NCI-H524 (cell line): Measurements from ENCODE around the gene BICD1.
"Not testable (repeated sequence)": the region's sequence is repeated elsewhere in the genome, so short reads cannot be mapped to it uniquely, and the experiment has no call there.

ENCODE experiments used
- DNase-seq, 2 experiments: peaks; one replicate each; lab custom pipeline; 2025; lab: John Stamatoyannopoulos, UW

Gene BICD1

DNA sequence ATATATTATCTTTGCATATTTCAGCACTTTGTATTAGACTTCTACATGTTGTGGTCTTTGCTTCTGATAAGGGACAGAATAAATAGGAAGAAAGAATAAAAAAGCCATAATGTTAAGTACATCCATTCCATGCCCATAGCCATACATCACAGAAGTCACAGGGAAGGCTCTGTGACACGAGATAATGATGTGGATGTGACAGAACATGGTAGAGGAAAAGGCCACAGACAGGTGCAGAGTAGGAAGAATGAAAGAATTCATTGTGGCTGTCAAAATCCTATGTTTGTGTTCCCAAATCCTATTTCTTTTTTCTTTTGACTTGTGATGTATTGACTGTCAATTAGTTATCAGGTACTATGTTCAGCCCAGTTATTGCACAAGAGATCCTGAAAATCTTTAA, 38.4 kb downstream of the BICD1 start:
- DNase-seq, result no peak

- DNase-seq, result no peak
Measured at GRCh38 chr12:32146074-32146873, 39.6 kb downstream of the BICD1 start.

- no peak for DNase-seq
Measured at GRCh38 chr12:32148372-32148771, 41.7 kb downstream of the BICD1 start.

DNA sequence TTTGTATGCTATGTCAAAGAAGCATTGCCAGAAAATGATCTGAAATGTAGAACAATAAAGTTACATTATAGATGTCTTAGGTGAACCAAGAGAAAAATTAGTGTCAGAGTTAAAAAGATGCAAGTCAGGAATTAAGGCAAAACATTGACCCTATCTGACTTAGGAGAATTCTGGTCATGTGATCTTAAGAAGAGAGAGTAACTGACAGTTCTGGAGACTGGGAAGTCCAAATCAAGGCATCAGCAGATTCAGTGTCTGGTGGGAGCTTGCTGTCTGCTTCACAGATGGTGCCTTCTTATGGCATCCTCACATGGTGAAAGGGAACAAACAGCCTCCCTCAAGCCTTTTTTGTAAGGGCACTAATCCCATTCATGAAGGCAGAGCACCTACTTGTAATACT, 42.8 kb downstream of the BICD1 start:
- peak in 1 of 2 experiments; percentile 31 for DNase-seq

GRCh38 chr12:32151086-32151485, 44.4 kb downstream of the BICD1 start:
- DNase-seq, result peak; percentile 9 to 73

GRCh38 chr12:32151552-32151951, 44.9 kb downstream of the BICD1 start:
- no peak for DNase-seq

DNA sequence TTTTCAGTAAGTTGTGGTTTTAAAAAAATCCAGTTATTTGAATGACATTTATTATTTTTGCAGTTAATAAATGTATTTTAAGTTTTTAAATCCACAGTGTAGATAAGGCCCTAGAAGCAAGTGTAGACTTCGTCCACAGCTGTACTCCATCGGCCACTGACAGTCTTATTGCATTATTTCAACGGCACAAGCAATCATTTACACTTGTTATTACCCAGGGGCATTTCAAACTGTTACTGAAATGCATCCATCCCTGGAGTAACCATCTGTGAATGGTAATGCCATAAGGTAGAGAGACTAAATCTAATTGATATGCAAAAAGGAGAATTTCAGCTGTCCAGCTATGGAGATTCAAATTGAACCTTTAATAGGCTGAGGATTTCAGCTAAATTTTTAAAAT, 48.4 kb downstream of the BICD1 start:
- peak; percentile 71 to 93 for DNase-seq

- DNase-seq, result peak; percentile 86 to 88
Measured at GRCh38 chr12:32155961-32156529, 49.4 kb downstream of the BICD1 start.

DNA sequence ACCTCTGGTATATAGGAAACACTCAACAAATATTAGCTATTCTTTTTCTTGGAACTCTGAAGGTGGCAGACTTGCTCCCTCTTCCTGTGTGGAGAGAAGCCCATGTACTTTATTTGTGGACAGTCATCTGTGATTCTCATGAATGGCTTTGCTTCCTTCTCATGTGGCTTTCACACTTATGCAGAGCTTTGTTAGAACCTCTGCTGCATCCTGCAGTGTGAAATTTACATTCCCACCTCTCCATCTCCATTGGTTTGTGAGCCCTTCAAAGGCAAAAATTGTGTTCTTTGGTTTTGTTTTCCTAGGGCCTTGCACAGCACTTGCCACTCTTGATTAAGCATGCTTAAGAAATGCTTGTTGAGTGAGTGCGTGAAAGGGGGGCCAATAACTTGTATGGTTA, 51.9 kb downstream of the BICD1 start:
- no peak for DNase-seq

DNA sequence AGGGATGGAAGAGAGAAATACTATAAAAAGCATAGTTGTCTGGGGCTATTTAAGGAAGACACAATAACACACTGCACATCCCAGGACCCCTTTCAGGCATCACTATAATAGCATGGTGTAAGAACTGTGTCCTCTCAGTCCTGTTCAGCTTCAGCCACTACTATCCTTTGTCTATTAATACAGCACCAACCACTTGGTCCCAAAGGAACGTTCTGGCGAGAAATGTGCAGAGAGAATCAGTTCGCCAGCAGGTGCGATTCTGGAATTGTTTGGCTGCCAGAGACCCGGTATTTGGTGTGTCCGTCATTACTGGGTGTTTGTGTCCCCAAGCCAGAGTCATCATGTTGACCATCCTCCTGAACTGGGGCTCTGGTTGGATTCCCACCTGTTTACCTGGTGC, 52.7 kb downstream of the BICD1 start:
- DNase-seq, result no peak

DNA sequence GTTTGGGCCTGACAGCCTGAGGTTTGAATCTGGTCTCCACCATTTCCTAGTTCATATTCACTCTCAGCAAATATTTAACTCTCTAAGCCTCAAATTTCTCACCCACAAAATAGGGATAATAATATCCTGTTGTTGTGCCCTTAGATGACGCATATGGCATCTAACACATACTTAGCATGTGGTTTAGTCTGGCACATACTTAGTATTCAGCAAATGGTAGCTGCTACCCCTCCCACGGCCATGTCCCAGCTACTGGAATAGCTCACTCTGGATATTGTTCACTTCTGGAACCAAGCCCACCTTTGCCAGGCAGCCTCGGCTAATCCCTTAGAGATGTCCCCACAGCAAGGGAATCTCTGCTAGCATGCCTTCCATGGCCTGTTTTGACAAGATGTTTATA, 53.3 kb downstream of the BICD1 start:
- no peak for DNase-seq

GRCh38 chr12:32161058-32161457, 54.4 kb downstream of the BICD1 start:
- no peak for DNase-seq

DNA sequence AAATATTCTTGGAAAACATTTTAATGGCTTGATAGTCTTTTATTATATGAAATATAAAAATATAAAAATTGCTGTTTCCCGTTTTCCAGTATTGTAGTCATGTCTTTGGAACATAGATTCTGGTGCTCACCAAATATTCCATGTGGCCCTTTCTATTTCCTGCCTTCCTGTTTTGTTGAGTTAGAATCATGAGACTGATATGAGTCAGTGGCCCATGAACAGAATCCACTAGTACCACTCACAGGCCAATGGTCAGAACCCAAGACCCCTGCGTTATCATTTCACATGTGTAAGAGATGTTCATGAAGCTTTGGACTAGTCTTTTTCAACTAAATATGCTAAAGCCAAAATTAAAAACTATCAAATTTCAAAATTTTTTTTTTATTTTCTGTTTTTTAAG, 56.9 kb downstream of the BICD1 start:
- no peak for DNase-seq

GRCh38 chr12:32166510-32166909, 59.9 kb downstream of the BICD1 start:
- DNase-seq, result peak in 1 of 2 experiments; percentile 5

DNA sequence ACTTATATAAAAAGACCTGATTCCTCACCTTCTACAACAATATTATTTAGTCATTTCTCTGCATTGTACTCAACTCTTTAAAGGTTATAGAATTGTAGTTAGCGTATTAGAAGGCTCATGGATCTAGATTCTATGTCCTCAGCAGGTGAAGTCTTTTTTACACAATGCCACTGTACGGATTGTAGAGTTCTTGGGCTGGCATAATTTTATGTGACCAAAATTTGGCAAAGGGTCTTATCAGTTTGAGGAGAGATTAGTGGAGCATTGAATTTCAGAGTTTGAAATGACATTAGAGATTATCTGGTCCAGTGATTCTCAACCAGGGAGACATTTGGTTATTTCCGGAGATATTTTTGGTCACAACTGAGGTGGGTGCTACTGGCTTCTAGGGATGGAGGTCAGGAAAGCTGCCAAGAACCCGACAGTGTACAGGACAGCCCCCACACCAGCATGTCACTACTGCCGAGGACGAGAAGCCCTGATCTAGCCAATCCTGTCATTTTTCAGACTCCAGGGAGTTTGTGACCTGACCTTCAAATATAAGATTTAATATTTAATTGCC, 63.9 kb downstream of the BICD1 start:
- no peak for DNase-seq

DNA sequence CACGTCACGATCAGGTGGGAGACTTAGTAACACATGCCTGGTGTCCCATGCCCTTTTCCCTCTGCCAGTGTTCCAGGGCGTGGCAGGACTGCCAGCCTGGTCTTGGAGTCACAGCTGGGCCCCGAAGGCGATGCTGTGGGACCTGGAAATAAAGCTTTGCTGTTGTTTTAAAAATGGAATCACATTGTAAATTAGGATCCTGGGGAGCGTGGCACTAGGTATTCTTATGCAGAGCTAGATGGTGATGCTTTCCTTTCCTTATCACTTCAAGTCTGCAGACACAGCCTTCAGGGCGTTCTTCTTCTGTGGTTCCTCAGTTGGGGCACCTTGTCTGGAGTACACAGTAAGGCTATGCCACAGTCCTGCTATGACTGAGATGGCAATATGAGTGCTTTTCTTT, 64.6 kb downstream of the BICD1 start:
- no peak for DNase-seq

GRCh38 chr12:32176606-32177005, 70.0 kb downstream of the BICD1 start:
- no peak for DNase-seq

DNA sequence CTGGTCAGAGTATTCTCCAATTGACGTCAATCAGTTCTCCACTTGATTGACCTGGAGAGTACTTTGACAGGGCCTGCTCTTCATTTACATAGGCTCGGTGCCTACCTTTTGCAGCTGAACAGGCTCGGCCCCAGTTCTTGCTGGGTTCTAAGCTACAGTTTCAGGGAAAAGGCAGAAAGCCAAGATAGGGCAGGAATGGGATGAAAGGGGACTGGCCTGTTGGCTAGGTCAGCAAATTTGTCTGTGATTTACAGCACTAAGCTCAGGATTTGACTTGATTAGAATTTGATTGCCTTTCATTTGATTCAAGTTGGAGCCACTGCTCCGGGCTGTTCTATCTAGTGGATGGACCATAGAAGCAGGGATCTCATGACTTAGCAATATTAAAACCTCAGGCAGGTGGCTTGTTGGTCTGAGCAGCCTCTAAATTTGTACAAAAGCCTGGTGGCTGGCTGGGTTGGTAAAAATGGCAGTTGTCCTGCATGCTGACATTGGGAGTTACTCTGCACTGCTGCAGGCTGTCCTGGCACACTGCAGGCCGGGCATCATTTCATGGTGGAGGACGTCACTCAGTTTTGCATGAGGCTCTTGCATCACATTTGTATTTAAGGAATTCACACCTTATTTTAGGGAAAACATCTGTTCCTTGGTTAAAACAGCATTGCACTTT, 71.8 kb downstream of the BICD1 start:
- DNase-seq, result peak in 1 of 2 experiments; percentile 36

GRCh38 chr12:32179011-32179395, 72.4 kb downstream of the BICD1 start:
- DNase-seq, result peak in 1 of 2 experiments; percentile 40

DNA sequence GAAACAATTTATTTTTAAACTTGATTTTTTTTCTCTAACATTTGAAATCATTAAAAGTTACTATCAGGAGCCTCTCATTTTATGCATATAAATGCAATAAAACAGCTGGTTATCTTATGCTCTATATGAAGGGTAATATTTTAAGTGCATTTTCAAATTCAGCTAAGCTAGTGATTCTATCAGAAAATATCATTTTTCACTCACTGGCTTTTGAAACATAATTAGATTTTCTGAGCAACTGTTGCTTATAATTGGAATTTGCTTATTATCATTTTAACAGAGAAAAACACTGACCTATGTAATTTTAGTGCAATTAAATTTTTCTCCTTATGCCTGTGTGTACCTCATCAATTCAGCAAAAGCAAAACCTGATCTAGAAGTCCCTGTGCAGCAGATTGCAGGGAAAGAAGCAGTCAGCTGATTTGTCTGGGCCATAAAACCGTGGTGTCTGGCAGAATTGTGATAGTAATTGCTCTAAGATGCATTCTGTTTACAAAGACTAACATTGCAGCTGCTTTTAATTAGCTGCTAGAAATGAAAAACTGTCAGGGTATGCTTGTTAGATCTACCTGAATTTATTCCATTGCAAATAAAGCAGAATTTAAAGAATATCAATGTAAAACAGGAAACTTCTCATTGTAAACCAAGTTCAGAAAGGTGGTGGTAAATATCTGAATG, 75.0 kb downstream of the BICD1 start:
- DNase-seq, result peak in 1 of 2 experiments; percentile 28

DNA sequence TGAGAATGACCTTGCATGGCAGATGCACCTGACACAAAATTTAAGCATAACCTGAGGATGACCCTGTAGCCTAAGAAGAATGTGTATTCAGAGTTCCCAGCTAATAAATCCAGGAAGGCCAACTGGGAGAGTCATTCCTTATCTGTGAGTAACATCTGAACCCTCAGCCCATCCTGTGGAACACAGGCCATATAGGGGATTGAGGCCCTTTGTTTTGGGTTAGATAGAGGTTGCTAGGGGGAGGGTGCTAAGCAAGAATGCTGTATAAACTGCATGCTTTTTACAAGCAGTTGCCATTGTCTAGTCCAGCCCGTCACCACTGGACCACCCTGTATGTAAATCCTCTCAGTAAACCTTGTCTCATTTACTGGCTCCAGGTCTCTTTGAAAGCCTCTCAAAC, 77.0 kb downstream of the BICD1 start:
- DNase-seq, result no peak

- not testable (repeated sequence) for DNase-seq
Measured at GRCh38 chr12:32187127-32187526, 80.5 kb downstream of the BICD1 start.
